ENCODE data around the gene AKAP8.

AKAP8 gene

DNA sequence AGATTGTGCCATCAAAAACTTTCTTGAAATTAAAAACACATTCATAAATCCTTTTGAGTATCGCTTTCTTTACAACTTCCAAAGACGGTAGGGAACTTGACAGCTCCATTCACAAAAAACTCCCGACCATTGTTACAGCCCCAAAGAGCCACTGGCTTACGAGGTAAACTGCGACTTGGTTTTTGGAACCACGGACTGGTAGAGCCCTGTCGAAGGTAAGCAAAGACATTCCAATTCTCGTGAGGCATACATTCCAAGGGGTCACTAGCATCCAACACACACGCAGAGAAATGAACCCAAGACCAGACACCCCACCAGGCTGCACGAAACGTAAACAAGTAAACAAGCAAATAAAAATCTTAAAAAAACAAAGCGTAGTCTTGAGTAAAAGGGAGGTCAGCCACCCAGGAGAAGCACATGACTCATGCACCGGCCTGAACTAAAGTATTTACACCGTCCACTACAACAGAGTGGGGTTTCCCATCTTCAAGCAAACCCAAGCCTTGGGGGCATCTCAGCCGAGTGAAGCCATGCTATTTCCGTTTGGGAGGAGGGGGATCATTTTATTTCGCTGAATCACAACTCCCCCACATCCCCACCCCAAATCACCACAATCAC, 48.7 kb downstream of the AKAP8 start:
- peak overlapping the region; percentile 92 for H3K27ac ChIP-seq
- TF ChIP-seq, protein P1, sequence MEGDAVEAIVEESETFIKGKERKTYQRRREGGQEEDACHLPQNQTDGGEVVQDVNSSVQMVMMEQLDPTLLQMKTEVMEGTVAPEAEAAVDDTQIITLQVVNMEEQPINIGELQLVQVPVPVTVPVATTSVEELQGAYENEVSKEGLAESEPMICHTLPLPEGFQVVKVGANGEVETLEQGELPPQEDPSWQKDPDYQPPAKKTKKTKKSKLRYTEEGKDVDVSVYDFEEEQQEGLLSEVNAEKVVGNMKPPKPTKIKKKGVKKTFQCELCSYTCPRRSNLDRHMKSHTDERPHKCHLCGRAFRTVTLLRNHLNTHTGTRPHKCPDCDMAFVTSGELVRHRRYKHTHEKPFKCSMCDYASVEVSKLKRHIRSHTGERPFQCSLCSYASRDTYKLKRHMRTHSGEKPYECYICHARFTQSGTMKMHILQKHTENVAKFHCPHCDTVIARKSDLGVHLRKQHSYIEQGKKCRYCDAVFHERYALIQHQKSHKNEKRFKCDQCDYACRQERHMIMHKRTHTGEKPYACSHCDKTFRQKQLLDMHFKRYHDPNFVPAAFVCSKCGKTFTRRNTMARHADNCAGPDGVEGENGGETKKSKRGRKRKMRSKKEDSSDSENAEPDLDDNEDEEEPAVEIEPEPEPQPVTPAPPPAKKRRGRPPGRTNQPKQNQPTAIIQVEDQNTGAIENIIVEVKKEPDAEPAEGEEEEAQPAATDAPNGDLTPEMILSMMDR (IDR thresholded peaks at IDR 0.05): no peak
- TF ChIP-seq ZFX (IDR thresholded peaks at IDR 0.05; ENCODE audit: borderline replicate concordance): no peak

DNA sequence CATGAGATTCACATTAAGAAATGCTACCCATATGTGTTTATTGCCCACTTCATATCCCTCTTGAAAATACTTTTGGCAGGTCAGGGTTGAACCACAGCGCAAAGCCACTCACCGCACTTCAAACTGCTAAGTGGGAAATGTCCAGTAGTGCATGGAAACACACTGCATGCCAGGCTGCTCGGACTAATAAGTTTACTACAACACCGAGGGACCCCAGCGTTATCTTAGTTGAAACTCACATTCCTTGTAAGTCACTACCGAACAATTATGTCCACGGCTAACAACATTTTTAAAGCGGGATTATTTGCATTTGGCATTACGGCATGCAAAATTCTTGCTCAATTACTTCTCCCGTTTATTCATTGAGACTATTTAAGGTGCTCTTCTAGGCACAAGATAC, 51.3 kb downstream of the AKAP8 start:
- TF ChIP-seq ZFX (IDR thresholded peaks at IDR 0.05; ENCODE audit: borderline replicate concordance): no peak
- TF ChIP-seq, protein P1 (IDR thresholded peaks at IDR 0.05): no peak
- H3K27ac ChIP-seq: no peak overlapping the region

DNA sequence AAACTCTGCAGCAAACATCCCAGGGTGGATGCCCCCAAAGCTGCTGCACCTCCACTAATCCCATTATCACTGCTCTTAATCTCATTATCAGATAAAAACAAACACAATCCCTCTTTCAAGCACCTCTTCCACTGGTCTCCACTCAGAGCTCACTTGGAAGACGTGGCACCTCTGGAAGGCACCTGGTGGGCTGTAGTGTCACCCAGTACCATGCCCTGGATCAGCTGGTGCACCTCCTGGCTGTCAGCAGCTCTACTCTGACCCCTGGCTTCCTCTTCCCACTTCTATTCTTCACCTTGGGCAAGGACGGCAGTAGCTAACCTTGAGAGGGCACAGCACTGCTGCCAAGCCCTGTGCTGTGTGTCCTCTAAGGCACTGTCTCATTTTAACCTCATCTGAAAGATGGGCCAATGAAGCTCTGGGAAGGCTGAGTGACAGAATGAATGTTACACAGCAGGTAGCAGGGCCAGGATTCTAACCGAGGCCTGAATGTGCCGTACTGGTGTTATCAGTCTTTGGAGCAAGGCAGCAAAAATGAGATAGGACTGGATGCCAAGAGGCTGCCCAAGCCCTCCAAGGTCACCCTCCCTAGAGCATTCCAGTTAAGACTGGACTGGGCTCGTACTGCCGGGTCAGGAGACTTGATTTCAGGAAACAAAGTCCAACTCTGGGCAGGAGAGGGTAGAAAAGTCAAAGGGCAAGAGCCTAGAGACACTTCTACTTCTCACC, 54.6 kb downstream of the AKAP8 start:
- peak overlapping the region; percentile 53 for H3K27ac ChIP-seq
- no peak for TF ChIP-seq ZFX (IDR thresholded peaks at IDR 0.05; ENCODE audit: borderline replicate concordance)
- TF ChIP-seq, protein P1 (IDR thresholded peaks at IDR 0.05): no peak

DNA sequence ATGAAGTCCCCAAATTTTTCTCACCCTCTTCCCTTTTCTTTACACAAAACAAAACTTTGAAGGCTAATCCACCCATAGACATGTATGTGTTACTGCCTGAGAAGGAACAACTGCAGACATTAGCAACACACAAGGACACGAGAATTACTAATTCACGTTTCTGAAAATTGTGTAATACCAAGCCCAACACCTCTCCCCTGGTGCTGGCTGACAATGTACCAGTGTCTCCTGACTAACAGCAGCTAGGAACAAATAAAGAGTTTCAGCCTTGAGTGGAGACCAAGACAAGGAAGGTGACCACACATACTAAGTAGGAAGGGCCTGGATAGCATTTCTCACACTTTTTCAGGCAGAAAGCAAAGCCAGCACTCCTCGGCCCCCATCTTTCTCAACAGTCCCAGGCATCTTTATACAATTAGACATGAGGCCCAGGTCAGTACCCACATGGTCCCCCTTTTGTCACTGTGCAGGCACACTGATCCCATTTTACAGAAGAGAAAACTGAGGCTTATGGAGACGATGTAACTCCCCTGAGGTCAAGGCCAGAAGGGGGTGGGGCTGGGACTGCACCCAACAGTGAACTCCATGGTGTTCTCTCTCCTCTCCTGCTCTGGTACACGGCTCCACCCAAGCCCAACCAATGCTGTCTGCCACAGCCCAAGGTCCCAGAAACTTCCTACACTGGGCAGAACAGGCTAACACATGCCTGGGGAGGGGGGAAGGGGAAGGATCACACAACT, 55.9 kb downstream of the AKAP8 start:
- peak overlapping the region; percentile 53 for H3K27ac ChIP-seq
- no peak for TF ChIP-seq ZFX (IDR thresholded peaks at IDR 0.05; ENCODE audit: borderline replicate concordance)
- TF ChIP-seq, protein P1 (IDR thresholded peaks at IDR 0.05): no peak

DNA sequence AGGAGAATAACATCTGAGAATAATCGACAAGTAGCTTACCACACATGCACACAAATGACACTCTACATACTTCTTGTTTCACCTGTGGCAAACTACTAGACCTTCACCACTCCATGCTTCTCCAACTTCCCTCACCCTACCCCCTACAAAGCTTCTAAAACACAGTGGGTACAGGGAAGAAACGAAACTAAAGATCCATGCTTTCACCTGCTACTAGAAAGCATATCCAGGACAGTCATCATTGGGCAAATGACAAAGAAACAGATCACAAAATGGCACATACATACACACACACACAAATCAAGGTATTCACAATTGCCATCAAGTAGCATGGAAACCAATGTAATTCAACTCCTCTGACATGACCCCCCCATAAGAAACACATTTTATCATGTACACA, 57.8 kb downstream of the AKAP8 start:
- no peak overlapping the region for H3K27ac ChIP-seq
- TF ChIP-seq, protein P1 (IDR thresholded peaks at IDR 0.05): no peak
- TF ChIP-seq ZFX (IDR thresholded peaks at IDR 0.05; ENCODE audit: borderline replicate concordance): no peak

DNA sequence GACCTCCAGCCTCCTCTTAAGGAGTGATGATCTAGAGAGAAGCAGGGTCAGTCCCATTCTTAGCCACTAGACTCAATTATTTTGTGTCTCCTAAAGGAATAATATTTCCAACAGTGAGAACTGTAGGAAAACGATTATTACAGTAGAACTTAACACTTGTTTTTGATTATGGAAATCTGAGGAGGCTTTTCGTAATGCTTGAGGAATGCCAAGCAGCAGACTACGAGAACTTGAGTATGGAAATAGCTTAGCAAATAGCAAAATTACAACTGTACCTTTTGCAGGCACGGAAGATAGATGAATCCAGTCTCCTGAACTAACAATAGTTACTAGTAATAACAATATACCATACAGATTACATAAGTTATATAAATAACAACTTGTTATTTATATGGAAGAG, 59.5 kb downstream of the AKAP8 start:
- H3K27ac ChIP-seq: no peak overlapping the region
- TF ChIP-seq, protein P1 (IDR thresholded peaks at IDR 0.05): no peak
- no peak for TF ChIP-seq ZFX (IDR thresholded peaks at IDR 0.05; ENCODE audit: borderline replicate concordance)

All from 22Rv1 (cell line).